OCI-LY1 (cell line): ENCODE data around the gene TKFC.

Source experiments
- H2AFZ ChIP-seq: fragments of 200-600 bp; sonication (generic), shearing (Covaris generic); 2 replicates; pipeline ENCODE4 v1.6.0; 2014; ENCODE audit warnings: antibody characterized with exemption, mild to moderate bottlenecking, low read length
- H3F3A ChIP-seq: fragments of 200-600 bp; sonication (generic), shearing (Covaris generic); 2 replicates; pipeline ENCODE4 v1.6.0; 2014; ENCODE audit warnings: mild to moderate bottlenecking, antibody characterized with exemption, low read length, moderate library complexity; ENCODE audit not compliant: insufficient read depth
- H3K27ac ChIP-seq: fragments of 200-600 bp; sonication (generic); 2 replicates; pipeline ENCODE4 v1.5.1; 2014; ENCODE audit warnings: low read length, mixed run types, mild to moderate bottlenecking, low read depth; ENCODE audit not compliant: poor library complexity, severe bottlenecking
- H3K27me3 ChIP-seq: fragments of 200-600 bp; sonication (generic); 2 replicates; pipeline ENCODE4 v1.6.0; 2014; ENCODE audit warnings: antibody characterized with exemption, mild to moderate bottlenecking, low read length, moderate library complexity; ENCODE audit not compliant: insufficient read depth
- H3K36me3 ChIP-seq: fragments of 200-600 bp; sonication (generic); 2 replicates; pipeline ENCODE4 v1.6.1; 2014; ENCODE audit warnings: mild to moderate bottlenecking, antibody characterized with exemption, low read length, moderate library complexity, mixed read lengths; ENCODE audit not compliant: insufficient read depth
- H3K4me1 ChIP-seq: fragments of 200-600 bp; sonication (generic); 2 replicates; pipeline ENCODE4 v1.5.1; 2014; ENCODE audit warnings: mild to moderate bottlenecking, low read length, moderate library complexity; ENCODE audit not compliant: insufficient read depth, severe bottlenecking
- H3K4me2 ChIP-seq: fragments of 200-600 bp; sonication (generic), shearing (Covaris generic); 2 replicates; pipeline ENCODE4 v1.6.1; 2014; ENCODE audit warnings: low read length
- H3K4me3 ChIP-seq: fragments of 200-600 bp; sonication (generic); 2 replicates; pipeline ENCODE4 v1.5.1; 2014; ENCODE audit warnings: low read length, low read depth, mild to moderate bottlenecking, mixed read lengths; ENCODE audit not compliant: poor library complexity, severe bottlenecking
- H3K79me2 ChIP-seq: fragments of 200-600 bp; shearing (Covaris generic); 2 replicates; pipeline ENCODE4 v1.6.1; 2016; ENCODE audit warnings: mixed run types, low read length, mixed read lengths; ENCODE audit not compliant: insufficient read depth
- H3K9ac ChIP-seq: fragments of 200-600 bp; sonication (generic), shearing (Covaris generic); 2 replicates; pipeline ENCODE4 v1.6.1; 2014; ENCODE audit warnings: mild to moderate bottlenecking, low read length, mixed read lengths
- H3K9me2 ChIP-seq: fragments of 200-600 bp; sonication (generic), shearing (Covaris generic); 2 replicates; pipeline ENCODE4 v1.6.1; 2014; ENCODE audit warnings: low read depth, mild to moderate bottlenecking, low read length, mixed read lengths
- H3K9me3 ChIP-seq: fragments of 200-600 bp; shearing (Covaris generic); 2 replicates; pipeline ENCODE4 v1.6.1; 2014; ENCODE audit warnings: low read length, mixed read lengths
- H4K20me1 ChIP-seq: fragments of 200-600 bp; sonication (generic), shearing (Covaris generic); 2 replicates; pipeline ENCODE4 v1.6.0; 2016; ENCODE audit warnings: mild to moderate bottlenecking, low read length; ENCODE audit not compliant: insufficient read depth
- EZH2 ChIP-seq: fragments of 200-600 bp; sonication (generic), shearing (Covaris generic); IDR thresholded peaks from 2 replicates; pipeline ENCODE4 v1.8.0; 2017; ENCODE audit warnings: borderline replicate concordance, mixed run types, mild to moderate bottlenecking, antibody characterized with exemption, low read length, moderate library complexity, mixed read lengths
- TF ChIP-seq, protein P1 (sequence below): fragments of 200-600 bp; sonication (generic), shearing (Covaris generic); IDR thresholded peaks from 2 replicates; pipeline ENCODE4 v1.5.1; 2017; ENCODE audit warnings: mild to moderate bottlenecking, antibody characterized with exemption, low read length, moderate library complexity, mixed read lengths

The TKFC gene

DNA sequence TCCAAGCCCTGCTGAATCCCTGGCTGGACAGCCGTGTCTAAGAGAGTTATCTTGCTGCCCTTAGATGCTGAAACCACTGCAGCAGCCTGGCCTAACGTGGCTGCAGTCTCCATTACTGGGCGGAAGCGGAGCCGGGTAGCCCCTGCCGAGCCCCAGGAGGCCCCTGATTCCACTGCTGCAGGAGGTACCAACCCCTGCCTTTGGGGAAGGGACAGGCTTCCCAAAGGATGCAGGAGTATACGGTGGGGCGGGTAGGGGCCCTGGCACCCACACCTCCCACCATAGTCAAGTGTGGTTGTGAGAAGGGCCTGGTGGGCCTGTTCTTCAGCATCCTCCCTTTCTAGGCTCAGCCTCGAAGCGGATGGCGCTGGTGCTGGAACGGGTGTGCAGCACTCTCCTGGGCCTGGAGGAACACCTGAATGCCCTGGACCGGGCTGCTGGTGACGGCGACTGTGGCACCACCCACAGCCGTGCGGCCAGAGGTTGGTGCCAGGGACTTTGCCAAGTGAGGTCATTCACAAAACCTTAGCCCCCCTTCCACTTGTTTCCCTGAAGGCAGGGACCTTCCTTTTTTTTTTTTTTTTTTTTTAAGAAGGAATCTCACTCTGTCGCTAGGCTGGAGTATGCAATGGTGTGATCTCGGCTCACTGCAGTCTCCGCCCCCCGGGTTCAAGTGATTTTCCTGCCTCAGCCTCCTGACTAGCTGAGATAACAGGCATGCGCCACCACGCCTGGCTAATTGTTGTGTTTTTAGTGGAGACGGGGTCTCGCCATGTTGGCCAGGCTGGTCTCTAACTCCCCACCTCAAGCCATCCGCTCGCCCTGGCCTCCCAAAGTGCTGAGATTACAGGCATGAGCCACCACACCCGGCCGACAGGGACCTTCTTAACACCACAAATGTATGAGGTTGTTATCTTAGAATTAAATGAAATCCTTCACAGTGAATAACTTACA, 11.0 kb downstream of the TKFC start:
- H3K4me3 ChIP-seq, result no peak overlapping the region
- no peaks in the 10 kb centered on the region for H4K20me1 ChIP-seq
- no peaks in the 10 kb centered on the region; the same call in 1 of the 2 replicates for H3F3A ChIP-seq
- TF ChIP-seq EZH2, result no peak
- TF ChIP-seq, protein P1, sequence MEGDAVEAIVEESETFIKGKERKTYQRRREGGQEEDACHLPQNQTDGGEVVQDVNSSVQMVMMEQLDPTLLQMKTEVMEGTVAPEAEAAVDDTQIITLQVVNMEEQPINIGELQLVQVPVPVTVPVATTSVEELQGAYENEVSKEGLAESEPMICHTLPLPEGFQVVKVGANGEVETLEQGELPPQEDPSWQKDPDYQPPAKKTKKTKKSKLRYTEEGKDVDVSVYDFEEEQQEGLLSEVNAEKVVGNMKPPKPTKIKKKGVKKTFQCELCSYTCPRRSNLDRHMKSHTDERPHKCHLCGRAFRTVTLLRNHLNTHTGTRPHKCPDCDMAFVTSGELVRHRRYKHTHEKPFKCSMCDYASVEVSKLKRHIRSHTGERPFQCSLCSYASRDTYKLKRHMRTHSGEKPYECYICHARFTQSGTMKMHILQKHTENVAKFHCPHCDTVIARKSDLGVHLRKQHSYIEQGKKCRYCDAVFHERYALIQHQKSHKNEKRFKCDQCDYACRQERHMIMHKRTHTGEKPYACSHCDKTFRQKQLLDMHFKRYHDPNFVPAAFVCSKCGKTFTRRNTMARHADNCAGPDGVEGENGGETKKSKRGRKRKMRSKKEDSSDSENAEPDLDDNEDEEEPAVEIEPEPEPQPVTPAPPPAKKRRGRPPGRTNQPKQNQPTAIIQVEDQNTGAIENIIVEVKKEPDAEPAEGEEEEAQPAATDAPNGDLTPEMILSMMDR, result no peak
- H3K9me3 ChIP-seq, result no peaks in the 10 kb centered on the region
- H3K4me1 ChIP-seq, result no peaks in the 10 kb centered on the region
- H2AFZ ChIP-seq, result no peak overlapping the region
- H3K4me2 ChIP-seq, result no peak overlapping the region
- no peaks in the 10 kb centered on the region for H3K27me3 ChIP-seq
- no peaks in the 10 kb centered on the region for H3K9me2 ChIP-seq
- no peaks in the 10 kb centered on the region for H3K79me2 ChIP-seq
- peaks cover 67% of the 10 kb centered on the region for H3K36me3 ChIP-seq
- H3K27ac ChIP-seq, result no peak overlapping the region
- H3K9ac ChIP-seq, result no peak overlapping the region

DNA sequence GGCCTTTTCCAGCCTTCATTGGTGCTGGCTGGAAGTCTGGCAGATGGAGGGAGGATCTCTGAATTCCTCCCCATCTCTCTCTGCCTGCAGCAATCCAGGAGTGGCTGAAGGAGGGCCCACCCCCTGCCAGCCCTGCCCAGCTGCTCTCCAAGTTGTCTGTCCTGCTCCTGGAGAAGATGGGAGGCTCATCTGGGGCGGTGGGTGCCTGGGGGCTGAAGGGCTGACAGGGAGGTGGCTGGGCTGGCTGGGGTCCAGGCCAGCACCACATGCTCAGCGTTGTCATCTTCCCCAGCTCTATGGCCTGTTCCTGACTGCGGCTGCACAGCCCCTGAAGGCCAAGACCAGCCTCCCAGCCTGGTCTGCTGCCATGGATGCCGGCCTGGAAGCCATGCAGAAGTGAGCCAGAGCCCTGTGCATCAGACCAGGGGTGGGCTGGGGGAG, 12.2 kb downstream of the TKFC start:
- Histone ChIP-seq H3K4me3 (no peak overlapping the region), H2AFZ (no peak overlapping the region), H3K36me3 (peaks cover 77% of the 10 kb centered on the region), H3K79me2 (no peaks in the 10 kb centered on the region), H3K9me2 (no peaks in the 10 kb centered on the region), H3K9ac (no peak overlapping the region; the same call in 1 of the 2 replicates), H3K27me3 (no peaks in the 10 kb centered on the region), H4K20me1 (no peaks in the 10 kb centered on the region), H3F3A (no peaks in the 10 kb centered on the region; the same call in 1 of the 2 replicates), H3K27ac (peak overlapping the region; percentile 1), H3K4me1 (no peaks in the 10 kb centered on the region), H3K4me2 (no peak overlapping the region), H3K9me3 (no peaks in the 10 kb centered on the region)
- TF ChIP-seq EZH2, result no peak

DNA sequence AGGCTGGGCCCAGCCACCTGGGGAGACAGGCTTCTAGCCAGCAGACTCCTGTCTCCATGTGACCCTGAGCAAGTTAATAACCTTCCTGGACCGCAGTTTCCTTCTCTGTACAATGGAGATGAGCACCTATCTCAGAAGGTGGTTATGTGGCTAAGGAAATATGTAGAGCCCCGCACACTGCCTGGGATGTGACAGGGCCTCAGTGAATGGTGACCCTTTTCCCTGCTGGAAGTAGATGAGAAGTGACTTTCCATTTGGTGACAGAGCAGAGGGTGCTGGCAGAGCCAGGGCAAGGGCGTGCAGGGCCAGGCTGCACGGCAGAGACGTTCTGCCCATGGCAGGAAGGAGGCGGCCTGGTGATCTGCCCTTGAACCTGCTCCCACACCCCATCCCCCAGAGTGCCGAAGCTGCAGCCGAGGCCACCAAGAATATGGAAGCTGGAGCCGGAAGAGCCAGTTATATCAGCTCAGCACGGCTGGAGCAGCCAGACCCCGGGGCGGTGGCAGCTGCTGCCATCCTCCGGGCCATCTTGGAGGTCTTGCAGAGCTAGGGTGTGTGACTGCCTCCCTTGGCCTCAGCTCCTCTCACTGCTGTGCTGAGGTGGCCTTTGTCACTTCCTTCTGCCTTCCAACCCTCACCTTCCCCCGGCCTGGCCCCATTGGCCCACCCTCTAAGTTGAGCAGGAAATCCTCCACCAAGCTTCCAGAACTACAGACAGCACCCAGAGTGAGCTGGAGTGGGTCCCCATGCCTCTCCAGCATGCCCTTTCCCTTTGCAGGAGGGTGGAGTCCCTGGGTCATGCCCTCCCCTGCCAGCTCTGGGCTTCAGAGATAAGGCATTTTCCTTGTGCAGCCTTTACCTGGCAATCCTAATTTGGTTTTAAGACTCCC, 13.2 kb downstream of the TKFC start:
- no peaks in the 10 kb centered on the region for H3K4me1 ChIP-seq
- no peak overlapping the region for H2AFZ ChIP-seq
- H3K9ac ChIP-seq, result no peak overlapping the region
- H3F3A ChIP-seq, result no peaks in the 10 kb centered on the region; the same call in 1 of the 2 replicates
- H3K27ac ChIP-seq, result peak overlapping the region; percentile 18
- peaks cover 86% of the 10 kb centered on the region for H3K36me3 ChIP-seq
- H4K20me1 ChIP-seq, result no peaks in the 10 kb centered on the region
- H3K4me3 ChIP-seq, result no peak overlapping the region
- no peaks in the 10 kb centered on the region for H3K27me3 ChIP-seq
- H3K9me2 ChIP-seq, result no peaks in the 10 kb centered on the region
- no peaks in the 10 kb centered on the region for H3K79me2 ChIP-seq
- H3K4me2 ChIP-seq, result no peak overlapping the region
- no peak for TF ChIP-seq EZH2
- TF ChIP-seq, protein P1, result no peak
- no peaks in the 10 kb centered on the region for H3K9me3 ChIP-seq
